ENCODE data around the gene ADH5.

ADH5 gene

DNA sequence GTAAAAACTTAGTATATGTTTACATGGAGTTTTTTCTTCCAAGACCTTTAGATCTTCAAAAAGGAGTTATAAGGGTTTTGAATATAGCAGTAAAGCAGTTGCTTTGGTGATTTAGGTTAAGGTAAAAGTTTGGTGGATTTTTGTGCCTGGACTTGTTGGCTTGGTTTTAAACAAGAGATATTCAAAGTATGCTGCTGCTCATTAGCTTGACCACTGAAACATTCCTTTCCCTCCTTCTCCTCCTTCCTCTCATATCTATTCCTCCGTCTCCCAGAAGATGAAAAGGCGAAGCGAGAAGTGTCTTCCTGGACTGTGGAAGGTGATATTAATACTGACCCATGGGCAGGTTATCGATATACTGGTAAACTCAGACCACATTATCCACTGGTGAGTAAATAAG lies 54.6 kb downstream of the ADH5 start:
- TF ChIP-seq, protein P1, sequence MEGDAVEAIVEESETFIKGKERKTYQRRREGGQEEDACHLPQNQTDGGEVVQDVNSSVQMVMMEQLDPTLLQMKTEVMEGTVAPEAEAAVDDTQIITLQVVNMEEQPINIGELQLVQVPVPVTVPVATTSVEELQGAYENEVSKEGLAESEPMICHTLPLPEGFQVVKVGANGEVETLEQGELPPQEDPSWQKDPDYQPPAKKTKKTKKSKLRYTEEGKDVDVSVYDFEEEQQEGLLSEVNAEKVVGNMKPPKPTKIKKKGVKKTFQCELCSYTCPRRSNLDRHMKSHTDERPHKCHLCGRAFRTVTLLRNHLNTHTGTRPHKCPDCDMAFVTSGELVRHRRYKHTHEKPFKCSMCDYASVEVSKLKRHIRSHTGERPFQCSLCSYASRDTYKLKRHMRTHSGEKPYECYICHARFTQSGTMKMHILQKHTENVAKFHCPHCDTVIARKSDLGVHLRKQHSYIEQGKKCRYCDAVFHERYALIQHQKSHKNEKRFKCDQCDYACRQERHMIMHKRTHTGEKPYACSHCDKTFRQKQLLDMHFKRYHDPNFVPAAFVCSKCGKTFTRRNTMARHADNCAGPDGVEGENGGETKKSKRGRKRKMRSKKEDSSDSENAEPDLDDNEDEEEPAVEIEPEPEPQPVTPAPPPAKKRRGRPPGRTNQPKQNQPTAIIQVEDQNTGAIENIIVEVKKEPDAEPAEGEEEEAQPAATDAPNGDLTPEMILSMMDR (IDR thresholded peaks at IDR 0.05) = no peak

DNA sequence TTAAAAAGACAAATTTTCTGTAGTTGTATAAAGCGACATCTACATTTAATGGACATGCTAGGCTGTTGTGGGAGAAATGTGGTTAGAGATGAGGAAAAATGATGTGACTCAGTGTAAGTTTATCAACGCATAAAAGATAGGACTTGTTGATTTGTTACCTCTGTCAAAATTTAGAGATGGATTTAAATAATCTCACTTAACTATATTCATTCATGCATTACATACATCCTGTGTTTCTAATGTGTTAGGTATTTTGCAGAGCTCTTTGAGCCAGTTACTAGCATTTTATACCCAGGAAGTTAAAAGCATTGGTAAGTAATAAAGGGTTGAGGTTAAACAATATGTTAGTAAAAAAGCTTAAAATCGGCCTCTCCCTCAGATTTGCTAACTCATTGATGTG lies 58.7 kb downstream of the ADH5 start:
- TF ChIP-seq, protein P1 (IDR thresholded peaks at IDR 0.05) = no peak

DNA sequence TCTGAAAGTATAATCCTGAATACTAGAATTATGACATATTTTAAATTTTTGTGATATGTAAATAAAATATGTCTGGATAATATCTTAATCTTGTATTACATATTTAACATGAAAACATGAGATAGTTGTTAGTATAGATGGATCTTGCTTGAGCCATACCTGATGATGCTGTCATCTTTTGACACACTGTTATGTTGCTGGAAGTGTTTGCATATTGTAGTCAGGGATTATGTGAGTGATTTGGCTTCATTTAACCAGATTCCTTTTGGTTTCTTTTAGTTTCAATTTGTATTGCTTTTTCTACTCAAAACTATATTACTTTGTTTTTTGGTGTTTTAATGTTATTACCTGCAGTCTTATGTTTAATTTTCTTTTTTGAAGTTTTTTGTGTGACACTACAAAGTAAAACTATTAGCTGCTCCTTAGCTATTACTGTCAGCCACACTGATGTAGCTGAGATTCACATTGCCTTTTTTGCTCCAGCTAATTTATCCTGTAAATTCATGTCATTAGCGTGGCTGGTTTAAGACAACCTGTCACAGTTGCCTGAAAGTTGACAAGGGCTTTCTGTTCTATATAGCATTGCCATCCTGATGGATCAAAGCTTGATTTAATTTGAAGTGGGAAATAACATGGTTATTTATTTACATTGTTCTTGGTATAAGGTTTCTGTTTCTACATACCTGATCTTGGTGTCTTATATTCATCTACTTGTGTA lies 59.4 kb downstream of the ADH5 start:
- TF ChIP-seq, protein P1 (IDR thresholded peaks at IDR 0.05) = no peak

DNA sequence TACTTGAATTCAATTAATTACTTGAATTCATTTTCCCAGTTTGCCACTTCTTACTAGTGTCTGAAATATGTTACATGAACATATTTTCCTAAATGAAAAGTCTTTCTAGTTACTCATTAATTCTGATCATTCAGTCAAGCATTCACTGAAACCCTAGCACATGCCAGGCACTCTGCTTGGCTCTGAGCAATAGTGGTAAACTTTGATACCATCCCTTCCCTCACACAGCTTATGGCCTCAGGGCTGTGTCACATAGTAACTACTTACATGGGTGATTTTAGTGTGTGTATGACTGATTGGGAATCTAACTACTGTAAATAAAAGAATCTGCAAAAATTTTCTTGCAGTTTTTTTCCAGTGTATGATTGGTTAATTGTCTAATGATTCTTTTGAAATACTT lies 60.4 kb downstream of the ADH5 start:
- TF ChIP-seq, protein P1 (IDR thresholded peaks at IDR 0.05) = no peak

DNA sequence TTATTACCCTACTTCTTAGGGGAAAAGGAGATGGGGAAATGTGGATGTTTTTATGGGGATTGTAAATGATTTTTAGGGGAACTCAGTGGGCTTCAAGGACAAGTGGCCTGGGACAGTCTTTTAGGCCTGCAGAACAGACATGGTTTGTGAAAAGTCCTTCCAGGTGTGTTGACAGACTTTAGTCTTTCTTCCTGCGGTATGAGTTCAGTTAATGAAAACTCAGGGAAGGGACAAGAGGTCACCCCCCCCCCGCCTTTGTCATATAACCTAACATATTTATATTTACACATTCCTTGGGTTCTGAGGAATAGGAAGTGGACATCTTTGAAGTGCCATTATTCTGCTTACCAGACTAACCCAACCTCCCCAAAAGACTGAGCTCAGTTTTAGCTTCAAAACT lies 61.3 kb downstream of the ADH5 start:
- TF ChIP-seq, protein P1 (IDR thresholded peaks at IDR 0.05) = no peak

DNA sequence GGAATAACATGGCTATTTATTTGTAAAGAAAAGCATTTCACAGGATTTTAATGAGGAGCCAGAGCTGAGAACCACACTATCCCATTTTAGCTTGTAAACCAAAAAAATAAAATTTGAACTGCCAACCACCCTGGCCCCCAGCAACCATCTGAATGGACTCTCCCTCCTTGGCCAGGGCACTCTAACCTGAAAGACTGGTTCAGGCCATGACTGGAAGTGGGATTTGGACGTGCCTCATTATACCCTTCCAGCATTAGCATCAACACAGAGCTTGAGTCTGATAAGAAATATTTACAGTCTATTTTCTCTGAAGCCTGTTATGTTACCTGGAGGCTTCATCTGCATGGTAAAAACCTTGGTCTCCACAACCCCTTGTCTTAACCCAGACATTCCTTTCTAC lies 63.1 kb downstream of the ADH5 start:
- TF ChIP-seq, protein P1 (IDR thresholded peaks at IDR 0.05) = no peak

DNA sequence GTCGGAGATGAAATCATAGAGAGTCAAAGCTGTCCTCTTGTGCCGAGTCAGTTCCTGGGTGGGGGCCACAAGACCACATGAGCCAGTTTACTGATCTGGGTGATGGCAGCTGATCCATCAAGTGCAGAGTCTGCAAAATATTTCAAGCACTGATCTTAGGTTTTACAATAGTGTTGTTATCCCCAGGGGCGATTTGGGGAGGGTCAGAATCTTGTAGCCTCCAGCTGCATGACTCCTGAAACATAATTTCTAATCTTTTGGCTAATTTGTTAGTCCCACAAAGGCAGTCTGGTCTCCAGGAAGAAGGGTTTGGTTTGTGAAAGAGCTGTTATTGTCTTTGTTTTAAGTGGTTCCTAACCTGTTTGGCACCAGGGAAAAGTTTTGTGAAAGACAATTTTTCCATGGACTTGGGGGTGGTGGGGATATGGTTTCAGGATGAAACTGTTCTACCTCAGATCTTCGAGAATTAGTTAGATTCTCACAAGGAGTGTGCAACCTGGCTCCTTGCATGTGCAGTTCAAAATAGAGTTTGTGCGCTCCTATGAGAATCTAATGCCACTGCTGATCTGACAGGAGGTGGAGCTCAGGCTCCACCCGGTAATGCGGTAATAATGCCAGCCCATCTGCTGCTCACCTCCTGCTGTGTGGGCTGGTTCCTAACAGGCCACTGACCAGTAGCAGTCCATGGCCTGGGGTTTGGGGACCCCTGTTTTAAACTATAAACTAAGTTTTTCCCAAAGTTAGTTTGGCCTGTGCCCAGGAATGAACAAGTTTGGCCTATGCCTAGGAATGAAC lies 63.9 kb downstream of the ADH5 start:
- TF ChIP-seq, protein P1 (IDR thresholded peaks at IDR 0.05) = no peak

All from LNCAP (cell line).